ENCODE results near the gene CLPTM1L. TPM values are rescaled to one million over a fixed set of nuclear protein-coding genes. Genes with fewer than 3 reads are reported as not detected.

Gene CLPTM1L
- total RNA-seq, 1 donor from 2014 or later: 34.2 TPM

- H3K9me3 ChIP-seq (replicated peaks): no peaks in the 10 kb centered on the region
- peaks cover 18% of the 10 kb centered on the region for H3K4me1 ChIP-seq
- TF ChIP-seq CTCF (IDR thresholded peaks at IDR 0.05; ENCODE audit: borderline replicate concordance): no peak
- no peak overlapping the region for H3K4me3 ChIP-seq
- DNase-seq: no peak
- H3K36me3 ChIP-seq: no peaks in the 10 kb centered on the region
- no peaks in the 10 kb centered on the region for H3K27me3 ChIP-seq (ENCODE audit: low read depth)
- H3K27ac ChIP-seq (replicated peaks): no peak overlapping the region
- intact Hi-C loops (cut with micrococcal nuclease): no loop called here
Measured at GRCh38 chr5:1349246-1349645, 4.3 kb upstream of the CLPTM1L start.

DNA sequence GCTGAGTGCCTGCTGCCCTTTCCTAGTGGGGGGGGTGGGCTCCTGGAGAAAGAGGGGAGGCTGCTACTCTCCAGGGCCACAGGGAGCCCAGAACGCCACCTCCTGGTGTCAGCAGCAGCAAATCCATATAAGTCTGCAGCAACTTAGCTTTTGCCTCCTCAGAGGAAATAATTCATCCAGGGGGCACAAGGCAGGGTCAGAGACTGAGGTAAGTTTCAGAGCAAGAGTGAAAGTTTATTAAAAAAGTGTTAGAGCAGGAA is 4.0 kb upstream of the CLPTM1L start:
- Histone ChIP-seq H3K4me1 (peaks cover 21% of the 10 kb centered on the region), H3K9me3 (replicated peaks) (no peaks in the 10 kb centered on the region), H3K27ac (replicated peaks) (no peak overlapping the region), H3K36me3 (no peaks in the 10 kb centered on the region), H3K4me3 (no peak overlapping the region), H3K27me3 (ENCODE audit: low read depth) (no peaks in the 10 kb centered on the region)
- no peak for TF ChIP-seq CTCF (IDR thresholded peaks at IDR 0.05; ENCODE audit: borderline replicate concordance)
- intact Hi-C loops (cut with micrococcal nuclease): no loop called here
- DNase-seq: no peak

DNA sequence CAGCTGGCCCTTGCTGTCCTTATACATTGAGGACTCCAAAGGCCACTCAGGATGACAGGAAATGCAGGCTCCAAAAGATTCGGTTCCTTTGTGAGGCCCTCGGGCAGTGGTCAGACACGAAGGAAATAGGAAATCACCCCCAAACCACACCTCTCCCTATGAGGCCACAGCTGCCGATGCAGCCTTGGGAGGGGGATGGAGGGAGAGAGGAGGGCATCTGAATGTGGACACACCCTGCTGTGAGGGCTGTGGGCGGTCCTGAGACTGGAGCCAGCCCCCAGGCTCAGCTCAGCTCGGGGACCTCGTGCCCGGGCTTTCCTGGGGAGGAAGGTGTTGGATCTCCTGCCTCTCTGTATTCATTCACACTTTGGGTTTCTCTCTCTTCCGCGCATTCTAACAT is 2.7 kb upstream of the CLPTM1L start:
- DNase-seq: no peak
- H3K4me1 ChIP-seq: peaks cover 29% of the 10 kb centered on the region
- no peak overlapping the region for H3K27ac ChIP-seq (replicated peaks)
- intact Hi-C loops (cut with micrococcal nuclease): no loop called here
- no peak for TF ChIP-seq CTCF (IDR thresholded peaks at IDR 0.05; ENCODE audit: borderline replicate concordance)
- no peaks in the 10 kb centered on the region for H3K9me3 ChIP-seq (replicated peaks)
- H3K27me3 ChIP-seq (ENCODE audit: low read depth): no peaks in the 10 kb centered on the region
- H3K4me3 ChIP-seq: no peak overlapping the region
- H3K36me3 ChIP-seq: no peaks in the 10 kb centered on the region

DNA sequence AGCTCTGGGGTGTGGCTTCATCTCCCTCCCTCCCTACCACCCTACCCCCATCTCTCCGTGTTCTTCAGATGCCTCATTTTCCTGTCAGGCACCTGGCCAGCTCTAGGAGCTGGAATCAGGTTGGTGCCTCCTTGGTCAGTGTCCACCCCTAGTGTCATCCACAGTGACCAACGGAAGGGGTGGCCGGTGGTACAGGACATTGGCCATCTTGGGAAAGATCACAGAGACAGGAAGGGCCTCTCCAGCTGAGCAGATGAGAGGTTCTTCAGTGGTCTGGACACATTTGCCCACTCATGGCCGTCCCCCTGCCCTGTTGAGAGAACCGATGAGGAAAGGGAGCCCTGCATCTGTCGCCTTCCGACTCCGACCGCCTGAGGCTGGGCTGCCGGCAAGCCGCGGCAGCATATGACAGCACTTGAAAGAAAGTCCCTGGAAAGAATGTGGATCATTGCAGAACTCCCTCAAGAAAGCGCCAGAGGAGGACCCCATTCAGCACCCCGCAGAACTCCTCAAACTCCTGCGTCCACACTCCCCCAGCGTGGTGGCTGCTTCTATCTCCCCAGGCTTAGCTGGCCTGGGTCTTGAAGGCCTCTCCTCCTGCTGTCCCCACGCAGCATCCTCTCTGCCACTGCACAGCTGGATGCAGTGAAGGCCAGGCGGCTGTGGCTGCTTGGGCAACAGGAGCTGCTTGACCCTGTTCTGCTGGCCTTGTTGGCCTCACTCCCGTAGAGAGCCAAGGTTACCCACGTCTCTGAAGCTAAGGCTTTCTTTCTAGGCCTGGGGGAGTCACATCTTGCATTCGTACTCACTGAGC is 1.9 kb upstream of the CLPTM1L start:
- Histone ChIP-seq H3K4me1 (peaks cover 29% of the 10 kb centered on the region), H3K4me3 (no peak overlapping the region), H3K9me3 (replicated peaks) (no peaks in the 10 kb centered on the region), H3K36me3 (peaks cover 6% of the 10 kb centered on the region), H3K27ac (replicated peaks) (no peak overlapping the region), H3K27me3 (ENCODE audit: low read depth) (no peaks in the 10 kb centered on the region)
- DNase-seq: no peak
- intact Hi-C loops (cut with micrococcal nuclease): no loop called here
- no peak for TF ChIP-seq CTCF (IDR thresholded peaks at IDR 0.05; ENCODE audit: borderline replicate concordance)

GRCh38 chr5:1345876-1346626 is 1.2 kb upstream of the CLPTM1L start:
- no peaks in the 10 kb centered on the region for H3K9me3 ChIP-seq (replicated peaks)
- DNase-seq: no peak
- H3K27ac ChIP-seq (replicated peaks): peak overlapping the region; percentile 95
- TF ChIP-seq CTCF (IDR thresholded peaks at IDR 0.05; ENCODE audit: borderline replicate concordance): no peak
- H3K27me3 ChIP-seq (ENCODE audit: low read depth): no peaks in the 10 kb centered on the region
- intact Hi-C loops (cut with micrococcal nuclease): no loop called here
- peak overlapping the region; percentile 98 for H3K4me3 ChIP-seq
- H3K4me1 ChIP-seq: peaks cover 29% of the 10 kb centered on the region
- peaks cover 14% of the 10 kb centered on the region for H3K36me3 ChIP-seq

Data from left ventricle myocardium inferior (tissue), 1 donor.